Subcutaneous adipose tissue (tissue), 4 donors: ENCODE results near the gene PFDN5. TPM values are rescaled to one million over a fixed set of nuclear protein-coding genes. Genes with fewer than 3 reads are reported as not detected.

ENCODE experiments used
- CTCF ChIP-seq: fragments of 450-650 bp; IDR thresholded peaks from one replicate; pipeline ENCODE4 v1.5.1; 2016; ENCODE audit warnings: low read depth, mild to moderate bottlenecking, control low read depth, antibody characterized with exemption, moderate library complexity
- total RNA-seq, 4 donors: library from RNA; depleted of rRNA; stranded (reverse); fragments of >200 nt; gene quantifications; one replicate each; pipeline ENCODE4 v1.1.0, GENCODE V29; 2016

PFDN5 gene
- total RNA-seq, 4 donors from 2014 or later: 523 to 856 (median 791) TPM

GRCh38 chr12:53299454-53300180 is 4.3 kb downstream of the PFDN5 start, which contains the start of gene MYG1:
MYG1 (plus strand) TSS chr12:53299695; CDS start chr12:53299738, 43 bp downstream.
- TF ChIP-seq CTCF: no peak

- TF ChIP-seq CTCF: no peak
Measured at GRCh38 chr12:53300187-53300586, 4.8 kb downstream of the PFDN5 start.

DNA sequence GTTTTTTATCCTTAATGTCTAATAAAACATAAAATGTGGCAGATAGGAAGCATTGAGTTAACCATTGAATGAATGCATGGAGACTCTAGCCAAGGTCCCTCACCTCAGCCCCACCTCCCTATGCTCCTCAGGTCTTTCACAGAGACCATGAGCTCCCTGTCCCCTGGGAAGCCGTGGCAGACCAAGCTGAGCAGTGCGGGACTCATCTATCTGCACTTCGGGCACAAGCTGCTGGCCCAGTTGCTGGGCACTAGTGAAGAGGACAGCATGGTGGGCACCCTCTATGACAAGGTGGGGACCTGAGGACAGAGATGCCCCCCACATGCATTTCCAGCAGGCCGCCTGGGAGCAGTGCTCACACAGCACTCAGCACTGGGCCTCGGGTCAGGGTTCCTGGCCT is 7.6 kb downstream of the PFDN5 start:
- TF ChIP-seq CTCF: no peak

DNA sequence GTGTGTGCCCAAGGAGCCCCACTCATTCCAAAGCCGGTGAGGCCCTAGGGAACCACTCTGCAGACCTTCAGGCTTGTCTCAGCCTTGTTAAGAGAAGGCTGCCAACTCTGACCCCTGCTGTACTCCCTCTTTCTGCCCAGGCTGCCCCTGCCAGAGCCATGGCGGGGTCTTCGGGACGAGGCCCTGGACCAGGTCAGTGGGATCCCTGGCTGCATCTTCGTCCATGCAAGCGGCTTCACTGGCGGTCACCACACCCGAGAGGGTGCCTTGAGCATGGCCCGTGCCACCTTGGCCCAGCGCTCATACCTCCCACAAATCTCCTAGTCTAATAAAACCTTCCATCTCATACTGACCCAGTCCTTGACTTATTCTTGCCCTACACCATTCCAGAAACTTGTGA is 11.5 kb downstream of the PFDN5 start:
- no peak for TF ChIP-seq CTCF

- TF ChIP-seq CTCF: no peak
Measured at GRCh38 chr12:53308276-53308675, 12.9 kb downstream of the PFDN5 start.

DNA sequence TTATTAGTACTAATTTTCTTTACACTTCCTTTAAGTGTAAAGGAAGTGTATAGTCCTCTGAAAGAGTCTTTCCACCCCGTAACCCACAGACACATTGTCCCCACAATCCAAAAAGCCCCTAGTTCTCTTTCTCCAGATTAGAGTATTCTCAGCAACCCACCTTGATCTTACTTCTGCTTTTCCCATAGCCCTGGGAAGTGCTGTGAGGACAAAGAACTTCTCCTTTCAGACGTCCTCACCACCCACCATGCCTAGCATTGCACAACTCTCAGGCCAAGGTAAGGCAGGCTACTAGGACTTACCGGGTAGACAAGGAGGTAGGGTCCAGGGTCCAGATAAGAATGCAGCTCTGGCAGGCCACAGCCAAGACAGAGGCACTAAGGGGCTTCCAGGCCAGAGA is 18.7 kb downstream of the PFDN5 start:
- no peak for TF ChIP-seq CTCF

DNA sequence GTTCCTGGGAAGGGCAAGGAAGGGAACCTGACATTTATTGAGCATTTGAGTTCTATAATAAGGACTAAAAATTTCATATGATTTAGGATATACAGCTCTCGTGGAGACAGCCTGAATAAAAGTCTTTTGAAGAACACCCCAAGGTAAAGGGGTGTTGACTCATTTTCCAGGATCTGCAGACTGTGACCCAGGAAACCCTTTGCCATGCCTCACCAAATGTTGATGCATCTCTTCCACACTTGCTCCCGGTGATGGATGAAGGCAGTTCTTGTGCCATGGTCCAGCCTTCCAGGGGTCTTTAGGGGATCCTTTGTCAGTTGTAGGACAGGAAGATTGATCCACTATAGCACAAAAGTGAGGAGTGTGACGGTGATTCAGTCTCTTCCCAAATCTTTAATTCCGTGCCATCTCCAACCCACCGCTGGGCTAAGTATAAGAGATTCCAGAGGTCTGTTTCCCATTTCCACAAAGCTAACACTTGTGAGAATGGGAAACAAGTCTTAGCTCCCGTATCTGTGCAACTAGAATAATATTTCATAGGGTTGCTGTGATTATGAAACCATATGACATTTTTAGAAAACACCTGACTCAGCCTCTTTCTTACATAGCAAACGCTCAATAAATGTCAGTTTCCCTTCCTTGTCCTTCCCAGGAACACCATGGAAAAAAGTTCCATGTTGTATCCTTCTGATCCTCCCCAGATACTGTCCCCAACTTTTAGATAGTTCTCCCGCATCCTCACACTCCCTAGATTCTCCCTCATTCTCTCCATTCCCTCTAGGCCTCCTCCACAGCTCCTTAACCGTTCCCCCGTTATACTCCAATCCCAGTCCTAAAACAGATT is 25.2 kb downstream of the PFDN5 start:
- no peak for TF ChIP-seq CTCF
